HG03135 (cell line): ENCODE data around the gene SMIM41.

ENCODE experiments used
- ATAC-seq: cut with Tn5 transposase; IDR thresholded peaks from one replicate; pipeline ENCODE4 v1.9.1; 2021; ENCODE audit warnings: mild to moderate bottlenecking, moderate library complexity; ENCODE audit not compliant: unreplicated experiment

Gene SMIM41

DNA sequence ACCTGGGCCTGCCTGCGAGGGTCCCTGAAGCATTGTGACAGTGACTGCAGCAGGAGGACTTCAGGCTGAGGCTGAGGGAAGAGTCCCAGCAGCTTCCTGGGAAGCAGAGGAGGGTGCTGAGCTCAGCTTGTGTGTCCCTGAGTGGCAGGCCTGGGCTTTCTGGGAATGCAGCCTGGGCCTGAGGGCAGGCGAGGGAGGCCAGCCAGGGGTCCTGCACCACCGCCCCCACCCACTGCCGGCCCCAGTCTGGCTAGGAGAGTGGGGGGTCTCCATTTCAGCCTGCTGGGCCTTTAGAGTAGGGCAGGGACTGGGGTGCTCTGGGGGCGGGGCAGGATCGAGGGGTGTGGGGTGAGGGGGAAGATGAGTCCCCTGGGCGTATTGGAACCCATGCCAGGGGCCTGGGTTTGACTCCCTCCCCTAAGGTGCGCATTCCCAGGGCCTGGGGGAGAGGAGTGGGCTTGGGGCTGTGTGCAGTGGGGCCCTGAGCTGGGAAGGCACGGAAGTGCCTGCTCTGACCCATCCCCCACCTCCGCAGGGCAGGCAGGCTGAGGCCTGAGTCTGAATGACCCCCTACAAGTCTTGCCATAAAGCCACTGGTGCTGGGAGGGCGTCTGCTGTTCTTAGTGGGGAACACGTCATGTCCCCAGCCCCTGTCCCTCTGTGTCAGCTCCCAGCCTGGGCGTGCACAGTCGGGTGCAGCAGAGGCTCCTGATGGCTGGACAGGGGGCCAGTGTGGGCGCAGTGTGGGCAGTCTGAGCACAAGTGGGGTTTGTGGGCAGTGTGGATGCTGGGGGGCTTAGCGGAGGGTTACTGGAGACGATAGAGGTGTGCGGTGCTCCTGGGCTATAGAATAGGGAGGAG is 66.0 kb downstream of the SMIM41 start:
- no peak for ATAC-seq

DNA sequence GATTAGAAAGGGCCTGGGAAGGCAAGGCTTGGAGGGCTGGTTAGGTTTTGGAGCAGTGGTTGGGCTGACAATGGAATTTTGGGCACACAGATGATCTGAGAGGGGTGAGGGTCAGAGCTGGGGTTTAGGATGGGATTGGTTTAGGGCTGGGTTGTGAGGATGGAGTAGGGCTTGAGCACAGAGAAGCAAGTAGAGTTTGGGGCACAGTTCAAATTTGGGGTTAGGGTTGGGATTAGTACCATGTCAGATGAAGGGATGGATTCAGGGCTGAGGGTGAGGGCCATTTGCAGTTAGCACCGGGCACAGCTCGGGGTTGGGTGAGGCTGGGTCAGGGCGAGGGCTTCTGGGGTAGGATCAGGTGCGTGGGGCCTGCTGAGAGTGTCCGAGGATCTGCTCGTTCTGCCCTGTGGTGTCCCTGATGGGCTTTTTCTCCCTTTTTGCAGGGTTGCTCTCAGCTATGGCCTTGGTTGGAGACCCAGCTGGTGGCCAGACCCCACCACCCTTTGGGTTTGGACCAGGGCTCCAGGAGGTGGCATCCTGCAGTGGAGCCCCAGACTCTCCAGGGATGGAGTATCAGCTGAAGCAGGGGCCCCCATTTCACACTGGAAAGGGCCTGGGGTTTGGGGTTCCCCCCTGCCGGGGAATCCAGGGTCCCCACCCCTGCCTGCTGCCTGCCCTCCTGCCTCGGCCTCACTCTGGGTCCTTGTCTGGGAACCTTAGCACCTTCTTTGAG is 66.8 kb downstream of the SMIM41 start:
- ATAC-seq, result no peak

- ATAC-seq, result no peak
Measured at GRCh38 chr12:52146822-52147366, 67.4 kb downstream of the SMIM41 start.

GRCh38 chr12:52147367-52147963 is 68.0 kb downstream of the SMIM41 start:
- ATAC-seq, result no peak

DNA sequence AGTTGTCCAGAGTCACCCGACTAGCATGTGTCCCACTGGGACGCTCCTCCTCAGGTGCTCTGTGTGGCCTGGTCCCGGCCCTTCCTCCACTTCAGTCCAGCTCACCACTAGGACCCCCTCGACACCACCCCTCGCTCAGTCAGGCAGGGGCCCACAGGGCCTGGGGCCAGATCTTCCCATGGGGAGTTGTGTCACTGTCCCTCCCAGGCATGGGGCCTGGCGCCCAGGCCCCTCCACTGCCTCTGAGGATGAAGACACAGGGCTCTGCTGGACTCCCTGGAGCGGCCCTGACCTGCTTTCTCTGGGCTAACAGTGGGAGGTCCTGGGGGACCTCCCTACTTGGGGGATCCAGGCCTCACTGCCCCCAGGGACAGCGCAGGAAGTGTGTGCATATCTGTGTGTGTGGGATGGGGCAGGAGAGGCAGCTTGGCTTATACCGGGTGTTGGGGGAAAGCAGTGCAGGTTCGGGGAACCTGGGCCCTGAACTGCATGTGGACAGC is 68.5 kb downstream of the SMIM41 start:
- no peak for ATAC-seq

GRCh38 chr12:52148464-52149181 is 69.1 kb downstream of the SMIM41 start:
- ATAC-seq, result no peak

- no peak for ATAC-seq
Measured at GRCh38 chr12:52149182-52149641, 69.7 kb downstream of the SMIM41 start.

- ATAC-seq, result no peak
Measured at GRCh38 chr12:52149651-52150241, 70.2 kb downstream of the SMIM41 start.

- ATAC-seq, result no peak
Measured at GRCh38 chr12:52151153-52151836, 71.8 kb downstream of the SMIM41 start.

DNA sequence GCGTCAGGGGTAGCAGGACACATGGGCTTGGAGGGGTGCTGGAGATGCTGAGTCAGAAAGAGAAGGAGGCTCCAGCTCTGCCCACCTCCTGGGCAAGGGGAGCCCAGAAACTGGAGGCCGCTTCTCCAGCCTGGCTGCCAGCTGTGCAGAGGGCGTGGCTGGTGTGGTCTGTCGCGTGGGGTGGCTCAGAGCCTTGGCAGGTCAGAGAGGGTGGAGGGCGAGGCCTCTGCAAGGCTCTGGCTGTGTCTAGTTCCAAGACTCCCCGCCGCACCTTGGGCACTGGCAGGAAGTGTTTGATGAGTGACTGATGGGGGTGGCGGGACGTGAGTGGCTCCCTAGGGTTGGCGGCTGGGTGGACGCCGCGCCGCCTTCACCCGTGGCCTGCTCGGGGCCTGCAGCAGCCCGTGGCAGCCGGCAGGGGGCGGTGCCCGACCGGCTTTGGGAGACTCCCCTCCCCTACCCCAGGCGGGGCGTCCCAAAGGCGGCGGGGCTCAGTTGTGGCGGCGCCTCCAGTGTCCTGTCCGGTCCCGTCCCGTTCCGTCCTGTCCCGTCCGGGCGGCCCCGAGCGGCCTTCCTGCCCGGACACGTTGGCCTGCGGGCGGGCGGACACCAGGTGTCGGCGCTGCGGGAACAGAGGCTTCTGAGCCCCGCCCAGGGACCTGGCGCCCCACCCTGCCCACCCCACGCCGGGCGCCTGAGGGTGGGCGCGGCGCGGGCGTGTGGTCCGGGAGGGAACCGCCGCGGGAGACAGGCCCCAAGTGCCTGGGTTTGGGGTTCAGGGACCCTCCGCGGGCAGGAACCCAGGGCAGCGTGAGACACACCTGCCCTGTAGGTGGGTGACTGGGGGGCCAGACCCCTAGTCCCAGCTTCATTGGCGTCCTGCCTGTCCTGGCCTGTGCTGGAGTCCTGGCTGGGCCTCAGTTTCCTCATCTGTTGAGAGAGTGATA is 72.6 kb downstream of the SMIM41 start:
- no peak for ATAC-seq

DNA sequence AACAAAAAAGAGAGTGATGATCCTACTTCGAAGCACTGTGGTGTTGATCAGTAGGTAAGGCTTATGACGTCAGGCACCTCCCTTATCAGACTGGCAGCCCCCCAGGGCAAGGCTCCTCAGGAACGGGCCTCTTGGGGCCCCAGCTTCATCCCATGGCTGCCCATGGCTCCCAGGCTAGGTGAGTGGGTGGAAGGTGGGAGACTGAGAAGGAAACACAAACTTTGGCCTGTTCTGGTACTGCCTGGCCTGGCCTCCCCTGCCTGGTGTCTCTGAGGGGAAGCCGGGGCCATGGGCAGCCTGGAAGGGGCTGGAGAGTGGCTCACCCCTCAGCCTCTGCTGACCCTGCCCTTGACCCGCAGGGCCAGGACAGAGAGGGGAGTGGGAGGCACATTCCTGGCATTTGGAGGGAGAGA is 73.4 kb downstream of the SMIM41 start:
- ATAC-seq, result no peak

DNA sequence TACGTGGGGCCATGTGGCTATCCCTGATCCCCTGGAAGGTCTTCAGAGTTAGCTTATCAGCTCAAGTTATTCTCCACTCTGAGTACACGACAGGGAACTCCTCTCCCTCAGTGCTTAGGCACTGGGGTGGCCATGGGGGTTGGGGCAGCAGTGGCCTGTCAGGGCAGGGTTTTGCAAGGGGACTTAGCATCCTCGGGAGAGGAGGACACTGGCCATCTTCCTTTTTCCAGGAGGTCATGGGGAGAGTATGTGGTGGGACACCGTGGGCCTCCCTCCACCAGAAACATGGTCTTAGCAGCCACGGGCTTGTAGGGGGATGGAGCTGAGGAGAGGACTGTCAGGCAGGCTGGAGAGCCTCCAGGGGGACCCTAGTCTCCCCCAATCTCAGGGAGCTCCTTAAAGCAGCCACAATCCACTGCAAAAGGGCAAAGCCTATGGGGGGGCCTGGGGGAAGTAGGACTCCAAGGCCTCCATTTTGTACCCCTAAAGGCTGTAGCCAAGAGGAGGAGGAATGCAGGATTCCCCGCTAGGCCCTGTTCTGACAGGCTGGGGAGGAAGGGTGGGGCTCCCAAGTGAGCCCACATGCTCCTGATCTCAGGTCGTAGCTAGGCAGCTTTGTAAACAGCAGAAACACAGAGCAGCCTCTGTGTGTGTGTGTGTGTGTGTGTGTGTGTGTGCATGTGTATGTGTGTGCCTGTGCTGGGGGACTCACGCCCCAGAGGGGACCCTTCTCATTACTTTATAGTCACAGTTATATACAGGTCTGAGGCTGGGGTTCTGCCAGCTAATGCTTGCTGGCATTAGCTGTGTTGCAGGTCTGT is 75.8 kb downstream of the SMIM41 start:
- no peak for ATAC-seq

DNA sequence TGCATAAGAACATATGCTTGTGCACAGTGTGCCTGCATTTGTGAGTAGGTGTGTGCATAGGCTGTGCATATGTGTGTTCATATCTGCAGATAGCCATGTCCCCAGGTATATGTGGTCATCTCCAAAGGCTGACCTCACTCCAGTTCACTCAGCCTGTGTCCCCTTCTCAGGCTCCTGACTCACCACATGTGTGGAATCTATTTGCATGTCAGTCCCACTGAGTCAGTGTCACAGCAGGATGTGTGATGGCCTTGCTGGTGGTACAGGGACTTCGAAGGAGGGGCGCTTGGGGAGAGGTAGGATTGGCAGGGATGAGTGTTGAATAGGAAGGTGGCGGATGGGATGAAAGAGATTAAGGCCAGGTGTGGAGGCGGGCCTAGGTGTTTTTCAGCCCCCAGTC is 76.8 kb downstream of the SMIM41 start:
- no peak for ATAC-seq

GRCh38 chr12:52156757-52157565 is 77.5 kb downstream of the SMIM41 start:
- ATAC-seq, result no peak

GRCh38 chr12:52157566-52158150 is 78.2 kb downstream of the SMIM41 start:
- ATAC-seq, result no peak
